ENCODE measurements around the gene ADAD2. TPM values are rescaled to one million over a fixed set of nuclear protein-coding genes. Genes with fewer than 3 reads are reported as not detected.

The ADAD2 gene
- total RNA-seq, 3 donors from 2014 or later (not counting 1 experiment from before 2014, with no cell fraction given), result not detected

DNA sequence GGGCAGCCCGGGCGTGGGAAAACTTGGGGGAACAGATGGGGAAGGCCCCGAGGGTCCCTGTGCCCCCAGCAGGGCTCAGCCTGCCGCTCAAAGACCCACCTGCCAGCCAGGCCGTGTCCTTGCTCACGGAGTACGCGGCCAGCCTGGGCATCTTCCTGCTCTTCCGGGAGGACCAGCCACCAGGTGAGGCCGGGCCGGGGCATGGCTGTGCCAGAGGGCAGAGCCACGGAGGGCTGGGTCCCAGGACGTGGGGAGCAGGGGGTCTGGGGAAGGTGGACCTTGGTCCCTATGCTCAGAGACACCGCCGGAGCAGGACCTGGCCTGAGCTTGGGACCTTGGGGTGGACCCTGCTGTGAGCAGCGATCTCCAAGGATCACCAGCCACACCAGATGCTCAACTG, 509 bp downstream of the ADAD2 start:
- Mint-ChIP-seq H3K4me3 (no peak overlapping the region), H3K36me3 (no peaks in the 10 kb centered on the region), H3K4me1 (peaks cover 5 to 13% of the 10 kb centered on the region in 2 donors), H3K27me3 (ENCODE audit: low read depth in 2 of 2) (no peaks in the 10 kb centered on the region), H3K27ac (no peak overlapping the region), H3K9me3 (no peaks in the 10 kb centered on the region)
- WGBS (ENCODE audit: insufficient coverage), result 95% methylated on average over 16 of the region's 16 CpGs
- no peak overlapping the region for H3K4me3 ChIP-seq (ENCODE audit: low read length)
- H3K9me3 ChIP-seq (ENCODE audit: control insufficient read depth, insufficient read depth, low read length), result no peaks in the 10 kb centered on the region
- H3K27me3 ChIP-seq (ENCODE audit: control insufficient read depth, insufficient read depth, low read length), result no peaks in the 10 kb centered on the region
- no peaks in the 10 kb centered on the region for H3K36me3 ChIP-seq (ENCODE audit: control insufficient read depth, insufficient read depth, low read length)
- no peak overlapping the region for H3K27ac ChIP-seq (ENCODE audit: low read length)
- TF ChIP-seq, protein P1, sequence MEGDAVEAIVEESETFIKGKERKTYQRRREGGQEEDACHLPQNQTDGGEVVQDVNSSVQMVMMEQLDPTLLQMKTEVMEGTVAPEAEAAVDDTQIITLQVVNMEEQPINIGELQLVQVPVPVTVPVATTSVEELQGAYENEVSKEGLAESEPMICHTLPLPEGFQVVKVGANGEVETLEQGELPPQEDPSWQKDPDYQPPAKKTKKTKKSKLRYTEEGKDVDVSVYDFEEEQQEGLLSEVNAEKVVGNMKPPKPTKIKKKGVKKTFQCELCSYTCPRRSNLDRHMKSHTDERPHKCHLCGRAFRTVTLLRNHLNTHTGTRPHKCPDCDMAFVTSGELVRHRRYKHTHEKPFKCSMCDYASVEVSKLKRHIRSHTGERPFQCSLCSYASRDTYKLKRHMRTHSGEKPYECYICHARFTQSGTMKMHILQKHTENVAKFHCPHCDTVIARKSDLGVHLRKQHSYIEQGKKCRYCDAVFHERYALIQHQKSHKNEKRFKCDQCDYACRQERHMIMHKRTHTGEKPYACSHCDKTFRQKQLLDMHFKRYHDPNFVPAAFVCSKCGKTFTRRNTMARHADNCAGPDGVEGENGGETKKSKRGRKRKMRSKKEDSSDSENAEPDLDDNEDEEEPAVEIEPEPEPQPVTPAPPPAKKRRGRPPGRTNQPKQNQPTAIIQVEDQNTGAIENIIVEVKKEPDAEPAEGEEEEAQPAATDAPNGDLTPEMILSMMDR (IDR thresholded peaks at IDR 0.05), result no peak
- intact Hi-C loops (cut with micrococcal nuclease), result no loop called here
- peaks cover 17% of the 10 kb centered on the region for H3K4me1 ChIP-seq (ENCODE audit: control insufficient read depth, insufficient read depth, low read length)
- DNase-seq (no peak), ATAC-seq (no peak)

DNA sequence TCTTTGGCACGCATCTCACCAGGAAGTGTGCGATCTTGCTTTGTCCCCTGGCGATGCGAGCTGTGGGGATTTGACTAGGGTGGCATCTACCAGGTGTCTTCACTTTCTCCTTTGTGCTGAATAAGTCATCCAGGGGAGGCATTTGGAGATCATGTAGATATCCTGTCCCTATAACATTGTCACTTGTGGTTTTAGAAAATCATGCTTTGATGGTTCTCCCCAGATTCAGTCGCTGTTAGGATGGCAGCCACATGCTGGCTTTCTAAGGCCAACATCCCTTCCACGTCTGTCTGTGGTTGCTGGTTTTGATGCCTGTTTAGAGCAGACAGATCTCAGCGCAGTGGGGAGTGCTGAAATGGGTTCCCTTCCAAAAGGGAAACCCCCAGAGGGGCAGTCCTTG, 2.5 kb downstream of the ADAD2 start:
- peaks cover 0 to 3% of the 10 kb centered on the region in 2 donors for H3K27me3 Mint-ChIP-seq (ENCODE audit: low read depth in 2 of 2)
- Histone ChIP-seq H3K27me3 (ENCODE audit: control insufficient read depth, insufficient read depth, low read length) (no peaks in the 10 kb centered on the region), H3K4me1 (ENCODE audit: control insufficient read depth, insufficient read depth, low read length) (peaks cover 13% of the 10 kb centered on the region), H3K9me3 (ENCODE audit: control insufficient read depth, insufficient read depth, low read length) (no peaks in the 10 kb centered on the region), H3K27ac (ENCODE audit: low read length) (no peak overlapping the region), H3K36me3 (ENCODE audit: control insufficient read depth, insufficient read depth, low read length) (no peaks in the 10 kb centered on the region), H3K4me3 (ENCODE audit: low read length) (no peak overlapping the region)
- peak in 1 of 2 donors; percentile 48 for DNase-seq
- peak overlapping the region in 1 of 2 donors; percentile 76 for H3K27ac Mint-ChIP-seq
- ATAC-seq, result no peak
- peaks cover 0 to 9% of the 10 kb centered on the region in 2 donors for H3K4me1 Mint-ChIP-seq
- H3K36me3 Mint-ChIP-seq, result no peaks in the 10 kb centered on the region
- H3K9me3 Mint-ChIP-seq, result no peaks in the 10 kb centered on the region
- intact Hi-C loops (cut with micrococcal nuclease), result no loop called here
- no peak overlapping the region for H3K4me3 Mint-ChIP-seq
- WGBS (ENCODE audit: insufficient coverage), result 54% methylated on average over 7 of the region's 7 CpGs
- TF ChIP-seq, protein P1 (IDR thresholded peaks at IDR 0.05), result no peak

DNA sequence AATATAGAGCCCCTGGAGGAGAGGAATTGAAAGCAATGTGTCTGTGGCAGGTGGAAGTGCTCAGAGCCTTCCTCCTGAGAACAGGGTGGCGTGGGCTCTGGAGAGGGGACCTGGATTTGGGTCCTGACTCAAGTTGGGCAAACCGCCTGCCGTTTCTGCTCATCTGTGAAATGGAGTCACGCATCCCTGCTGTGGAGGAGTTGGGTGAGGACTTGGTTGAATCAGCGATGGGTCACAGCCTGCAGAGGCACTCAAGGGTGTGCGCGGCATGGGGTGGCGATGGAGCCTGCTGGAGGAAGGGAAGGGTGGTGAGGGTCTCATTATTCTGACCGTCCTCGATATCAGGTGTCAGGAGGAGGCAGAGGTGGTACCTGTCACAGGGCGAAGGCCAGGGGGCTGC, 3.1 kb downstream of the ADAD2 start:
- Mint-ChIP-seq H3K36me3 (no peaks in the 10 kb centered on the region), H3K4me1 (peaks cover 0 to 9% of the 10 kb centered on the region in 2 donors), H3K9me3 (no peaks in the 10 kb centered on the region), H3K27ac (peak overlapping the region; percentile 57 to 76), H3K27me3 (ENCODE audit: low read depth in 2 of 2) (peaks cover 0 to 3% of the 10 kb centered on the region in 2 donors), H3K4me3 (peak overlapping the region; percentile 61)
- peaks cover 13% of the 10 kb centered on the region for H3K4me1 ChIP-seq (ENCODE audit: control insufficient read depth, insufficient read depth, low read length)
- no peaks in the 10 kb centered on the region for H3K36me3 ChIP-seq (ENCODE audit: control insufficient read depth, insufficient read depth, low read length)
- WGBS (ENCODE audit: insufficient coverage), result 83% methylated on average over 11 of the region's 11 CpGs
- no peak for ATAC-seq
- H3K27me3 ChIP-seq (ENCODE audit: control insufficient read depth, insufficient read depth, low read length), result no peaks in the 10 kb centered on the region
- H3K4me3 ChIP-seq (ENCODE audit: low read length), result no peak overlapping the region
- intact Hi-C loops (cut with micrococcal nuclease), result no loop called here
- H3K9me3 ChIP-seq (ENCODE audit: control insufficient read depth, insufficient read depth, low read length), result no peaks in the 10 kb centered on the region
- H3K27ac ChIP-seq (ENCODE audit: low read length), result no peak overlapping the region
- TF ChIP-seq, protein P1 (IDR thresholded peaks at IDR 0.05), result no peak
- DNase-seq, result no peak

Data from natural killer cell (primary cell).